ENCODE measurements around the gene PRKAG1. TPM values are rescaled to one million over a fixed set of nuclear protein-coding genes. Genes with fewer than 3 reads are reported as not detected.
A peak's percentile ranks its signal among the peaks of the same experiment; 100 is the strongest.

PRKAG1 gene
- total and polyA plus RNA-seq, 9 donors, result 53.8 to 72.0 (median 60.3) TPM

DNA sequence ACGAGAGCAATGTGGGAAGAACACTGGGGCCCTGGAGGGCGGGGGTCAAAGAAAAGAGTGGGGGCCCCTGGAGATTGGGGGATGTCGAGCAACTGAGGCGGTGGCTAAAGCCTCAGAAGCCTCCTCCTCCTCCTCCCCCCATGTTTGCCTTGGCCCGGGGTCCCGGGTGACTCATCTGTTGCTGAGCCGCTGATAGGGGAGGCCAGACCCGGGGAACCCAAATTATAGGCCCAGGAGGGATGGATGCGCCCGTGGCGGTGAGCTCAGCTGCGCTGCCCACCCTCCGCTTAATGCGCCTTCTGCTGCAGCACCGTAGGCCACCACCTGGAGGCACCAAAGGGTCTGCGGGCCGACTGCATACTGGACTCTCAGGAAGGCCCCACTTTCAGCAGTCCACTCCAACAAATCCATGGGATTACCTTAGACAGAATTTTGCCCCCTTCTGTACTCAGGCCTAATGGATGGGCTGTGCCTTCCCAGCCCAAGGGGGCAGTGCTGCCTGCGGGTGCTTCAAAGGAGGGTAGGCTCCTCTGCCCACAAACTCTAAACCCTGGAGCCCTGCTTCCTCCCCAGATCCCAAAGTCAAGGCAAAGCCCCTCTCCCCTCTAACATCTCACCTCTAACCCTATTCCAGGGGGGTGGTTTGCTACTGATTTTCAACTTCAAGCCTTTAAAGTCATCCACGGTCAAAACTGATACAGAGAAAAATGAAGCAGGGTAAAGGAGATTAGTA is 44.5 kb downstream of the PRKAG1 start:
- no peak overlapping the region for H3K27ac ChIP-seq (ENCODE audit: low read length)
- H3K4me3 ChIP-seq (ENCODE audit: low read length), result no peak overlapping the region
- peaks cover 96% of the 10 kb centered on the region for H3K27me3 ChIP-seq (ENCODE audit: control insufficient read depth, insufficient read depth, low read length)
- H3K9me3 ChIP-seq (replicated peaks; ENCODE audit: control insufficient read depth, low read depth, low read length), result no peaks in the 10 kb centered on the region
- 7% methylated on average over 6 of the region's 19 CpGs for WGBS (ENCODE audit: insufficient coverage)
- H3K36me3 ChIP-seq (ENCODE audit: control insufficient read depth, insufficient read depth, low read length), result no peaks in the 10 kb centered on the region
- DNase-seq, result peak; percentile 49
- peaks cover 54% of the 10 kb centered on the region for H3K4me1 ChIP-seq (ENCODE audit: control insufficient read depth, insufficient read depth, low read length)

DNA sequence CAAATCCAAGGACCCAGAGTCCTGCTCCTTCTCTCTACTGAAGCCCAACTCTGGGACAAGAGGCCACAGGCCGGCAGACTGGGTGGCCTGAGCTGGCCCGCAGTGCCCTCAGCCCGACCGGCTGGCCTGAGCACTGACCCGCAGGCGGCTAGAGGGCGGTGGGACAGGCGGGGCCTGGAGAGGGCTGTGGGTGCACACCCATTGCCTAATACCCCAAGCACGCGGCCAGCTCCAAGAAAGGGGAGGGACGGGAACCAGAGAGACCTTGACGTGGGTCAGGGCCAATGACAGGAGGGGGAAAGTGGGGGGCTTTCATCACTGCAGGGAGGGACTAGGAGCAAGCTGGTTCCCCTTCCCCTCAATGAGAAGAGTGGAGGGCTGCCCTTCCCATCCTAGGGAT is 45.0 kb downstream of the PRKAG1 start:
- WGBS (ENCODE audit: insufficient coverage), result 0% methylated on average over 2 of the region's 12 CpGs
- no peak overlapping the region for H3K27ac ChIP-seq (ENCODE audit: low read length)

DNA sequence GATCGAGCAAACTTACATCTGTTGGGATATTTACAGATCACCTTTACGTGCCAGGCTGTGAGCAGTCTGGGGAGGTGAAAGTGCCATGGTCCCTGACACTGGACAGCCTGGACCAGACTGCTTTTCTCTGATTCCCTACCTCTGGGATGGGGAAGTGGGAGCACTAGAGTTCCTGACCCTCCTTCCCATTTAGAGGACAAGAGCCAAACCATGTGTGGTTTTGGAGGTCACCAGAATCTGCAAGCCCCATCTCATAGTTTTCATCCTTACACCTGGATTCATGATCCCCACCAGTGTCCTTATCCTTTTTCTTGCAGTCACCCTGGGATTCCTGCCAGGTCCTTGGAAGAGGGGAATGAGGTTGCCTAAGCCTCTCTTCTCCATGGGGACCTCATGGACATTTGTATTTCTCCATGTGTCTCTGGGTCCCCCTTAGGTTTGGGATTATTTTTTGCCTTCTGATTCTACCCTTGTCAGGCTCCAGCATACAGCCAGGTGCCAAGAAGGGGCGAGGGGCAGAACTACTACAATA is 45.6 kb downstream of the PRKAG1 start:
- no peaks in the 10 kb centered on the region for H3K36me3 ChIP-seq (ENCODE audit: control insufficient read depth, insufficient read depth, low read length)
- H3K27me3 ChIP-seq (ENCODE audit: control insufficient read depth, insufficient read depth, low read length), result peaks cover 94% of the 10 kb centered on the region
- H3K4me1 ChIP-seq (ENCODE audit: control insufficient read depth, insufficient read depth, low read length), result peaks cover 44% of the 10 kb centered on the region
- H3K27ac ChIP-seq (ENCODE audit: low read length), result no peak overlapping the region
- 10% methylated on average over 2 of the region's 3 CpGs for WGBS (ENCODE audit: insufficient coverage)
- H3K9me3 ChIP-seq (replicated peaks; ENCODE audit: control insufficient read depth, low read depth, low read length), result no peaks in the 10 kb centered on the region
- no peak overlapping the region for H3K4me3 ChIP-seq (ENCODE audit: low read length)
- DNase-seq, result no peak

More for the DNA sequence above, 45.0 kb downstream of the PRKAG1 start:
- H3K27me3 ChIP-seq (ENCODE audit: control insufficient read depth, insufficient read depth, low read length), result peaks cover 96% of the 10 kb centered on the region
- no peaks in the 10 kb centered on the region for H3K9me3 ChIP-seq (replicated peaks; ENCODE audit: control insufficient read depth, low read depth, low read length)
- H3K4me3 ChIP-seq (ENCODE audit: low read length), result no peak overlapping the region
- no peaks in the 10 kb centered on the region for H3K36me3 ChIP-seq (ENCODE audit: control insufficient read depth, insufficient read depth, low read length)
- DNase-seq, result peak; percentile 52
- peaks cover 49% of the 10 kb centered on the region for H3K4me1 ChIP-seq (ENCODE audit: control insufficient read depth, insufficient read depth, low read length)

DNA sequence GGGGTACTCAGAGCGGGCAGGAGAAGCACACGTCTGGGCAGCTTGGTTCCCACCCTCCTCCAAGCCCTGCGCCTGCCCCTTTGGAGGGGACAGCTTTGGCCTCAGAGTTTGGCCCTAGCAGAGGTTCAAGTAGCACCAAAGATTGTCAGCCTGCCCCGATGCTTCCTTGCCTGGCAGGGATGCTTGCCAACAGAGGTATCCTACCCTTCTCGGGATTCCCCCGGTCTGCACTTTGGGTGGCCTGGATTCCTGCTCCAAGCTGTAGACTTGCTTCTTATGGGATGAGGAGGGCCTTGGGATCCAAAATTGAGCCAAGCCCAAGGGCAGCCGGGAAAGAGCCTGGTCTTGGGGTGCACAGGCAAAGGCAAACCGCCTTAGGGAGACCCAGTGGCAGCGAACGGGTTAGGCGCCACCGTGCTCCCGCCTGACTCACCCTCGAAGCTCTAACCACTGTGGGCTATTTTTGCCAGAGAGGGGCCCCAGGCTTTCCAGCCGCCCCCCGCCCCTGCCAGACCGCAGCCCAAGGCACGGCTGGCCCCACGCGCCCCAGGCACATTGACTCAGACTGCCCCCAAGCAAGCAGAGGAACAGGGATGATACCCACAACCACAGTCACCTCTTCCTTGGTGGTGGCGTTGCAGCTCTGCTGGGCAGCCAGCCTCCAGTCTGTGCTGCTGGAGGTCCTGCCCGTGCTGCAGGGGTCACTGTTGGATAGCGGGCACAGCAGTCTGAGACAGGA is 46.2 kb downstream of the PRKAG1 start:
- Histone ChIP-seq H3K36me3 (ENCODE audit: control insufficient read depth, insufficient read depth, low read length) (no peaks in the 10 kb centered on the region), H3K9me3 (replicated peaks; ENCODE audit: control insufficient read depth, low read depth, low read length) (no peaks in the 10 kb centered on the region), H3K27ac (ENCODE audit: low read length) (no peak overlapping the region), H3K27me3 (ENCODE audit: control insufficient read depth, insufficient read depth, low read length) (peaks cover 94% of the 10 kb centered on the region), H3K4me1 (ENCODE audit: control insufficient read depth, insufficient read depth, low read length) (peaks cover 41% of the 10 kb centered on the region), H3K4me3 (ENCODE audit: low read length) (no peak overlapping the region)
- 17% methylated on average over 23 of the region's 23 CpGs for WGBS (ENCODE audit: insufficient coverage)
- DNase-seq, result no peak

DNA sequence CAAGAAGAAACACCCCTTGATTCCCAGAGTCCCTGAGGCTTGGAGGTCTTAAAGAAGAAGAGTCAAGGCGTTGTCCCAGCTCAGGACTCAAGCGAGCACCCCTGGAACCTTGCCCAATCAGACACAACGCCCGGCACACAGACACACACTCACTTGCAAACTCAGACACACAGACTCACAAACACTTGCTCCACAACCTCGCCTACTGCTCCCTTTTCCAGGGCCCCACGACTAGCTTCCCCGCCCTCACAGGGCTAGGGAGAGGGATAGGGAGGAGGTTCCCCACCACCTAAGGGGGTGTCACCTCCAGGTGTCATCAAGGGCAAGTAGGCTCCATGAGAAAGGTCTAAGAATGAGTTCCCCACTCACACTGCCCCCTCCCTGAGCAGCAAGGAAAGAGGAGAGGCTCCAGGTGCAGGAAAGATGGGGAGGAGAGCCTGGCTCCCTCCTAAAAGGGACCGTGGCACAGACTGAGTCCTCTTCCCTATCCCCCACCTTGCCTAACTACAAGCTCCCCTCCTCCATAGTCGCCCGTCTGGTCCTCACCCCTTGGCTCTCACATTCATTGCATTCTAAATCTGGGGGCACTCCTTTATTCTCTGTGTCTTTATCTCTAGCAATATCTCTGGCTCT is 47.8 kb downstream of the PRKAG1 start:
- H3K27me3 ChIP-seq (ENCODE audit: control insufficient read depth, insufficient read depth, low read length), result peaks cover 90% of the 10 kb centered on the region

DNA sequence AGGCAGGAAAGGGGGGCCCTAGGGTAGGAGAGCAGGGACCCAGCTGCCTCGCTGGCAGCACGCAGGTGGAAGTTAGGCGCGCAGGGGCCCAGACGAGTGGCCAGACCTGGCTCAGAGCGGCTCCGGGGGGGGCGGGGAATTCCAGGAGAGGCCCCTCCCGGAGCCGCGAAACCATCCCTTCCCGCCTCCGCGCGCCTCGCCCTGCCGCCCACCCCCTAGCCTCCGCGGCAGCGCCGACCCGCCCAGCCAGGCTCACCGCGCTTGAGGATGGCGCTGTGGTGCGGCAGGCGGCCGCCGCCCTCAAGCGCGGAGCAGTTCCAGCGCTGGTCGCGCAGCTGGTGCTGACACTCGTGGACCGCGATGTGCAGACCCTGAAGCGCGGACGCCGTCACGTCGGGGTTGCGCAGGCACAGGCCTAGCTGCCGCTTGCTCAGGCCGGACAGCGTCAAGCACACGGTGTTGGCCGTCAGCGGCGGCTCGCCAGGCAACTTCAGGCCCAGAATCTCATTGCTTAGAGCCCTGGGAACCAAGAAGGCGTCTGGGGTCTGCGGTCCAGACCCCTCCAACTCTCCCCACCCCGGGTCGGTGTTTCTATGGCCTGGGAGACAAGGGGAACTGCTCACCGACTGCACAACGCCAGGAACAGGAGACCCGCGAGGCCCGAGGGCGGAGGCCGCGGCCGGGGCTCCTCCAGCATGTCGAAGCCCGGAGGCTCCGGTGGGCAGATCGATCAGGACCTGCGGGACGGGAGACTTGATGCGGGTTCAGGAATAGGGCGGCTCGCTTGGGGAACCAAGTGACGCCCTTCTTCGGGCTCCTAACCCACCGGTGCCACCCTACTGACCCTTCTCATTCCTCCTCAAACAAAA is 48.5 kb downstream of the PRKAG1 start:
- Histone ChIP-seq H3K4me3 (ENCODE audit: low read length) (peak overlapping the region; percentile 15), H3K27ac (ENCODE audit: low read length) (no peak overlapping the region), H3K9me3 (replicated peaks; ENCODE audit: control insufficient read depth, low read depth, low read length) (no peaks in the 10 kb centered on the region), H3K36me3 (ENCODE audit: control insufficient read depth, insufficient read depth, low read length) (no peaks in the 10 kb centered on the region), H3K4me1 (ENCODE audit: control insufficient read depth, insufficient read depth, low read length) (peaks cover 45% of the 10 kb centered on the region), H3K27me3 (ENCODE audit: control insufficient read depth, insufficient read depth, low read length) (peaks cover 89% of the 10 kb centered on the region)
- DNase-seq, result peak; percentile 43
- 5% methylated on average over 72 of the region's 77 CpGs for WGBS (ENCODE audit: insufficient coverage)

More for the DNA sequence above, 47.8 kb downstream of the PRKAG1 start:
- no peaks in the 10 kb centered on the region for H3K36me3 ChIP-seq (ENCODE audit: control insufficient read depth, insufficient read depth, low read length)
- no peak for DNase-seq
- peaks cover 45% of the 10 kb centered on the region for H3K4me1 ChIP-seq (ENCODE audit: control insufficient read depth, insufficient read depth, low read length)
- H3K4me3 ChIP-seq (ENCODE audit: low read length), result peak overlapping the region; percentile 30
- no peaks in the 10 kb centered on the region for H3K9me3 ChIP-seq (replicated peaks; ENCODE audit: control insufficient read depth, low read depth, low read length)
- no peak overlapping the region for H3K27ac ChIP-seq (ENCODE audit: low read length)
- 13% methylated on average over 2 of the region's 10 CpGs for WGBS (ENCODE audit: insufficient coverage)

DNA sequence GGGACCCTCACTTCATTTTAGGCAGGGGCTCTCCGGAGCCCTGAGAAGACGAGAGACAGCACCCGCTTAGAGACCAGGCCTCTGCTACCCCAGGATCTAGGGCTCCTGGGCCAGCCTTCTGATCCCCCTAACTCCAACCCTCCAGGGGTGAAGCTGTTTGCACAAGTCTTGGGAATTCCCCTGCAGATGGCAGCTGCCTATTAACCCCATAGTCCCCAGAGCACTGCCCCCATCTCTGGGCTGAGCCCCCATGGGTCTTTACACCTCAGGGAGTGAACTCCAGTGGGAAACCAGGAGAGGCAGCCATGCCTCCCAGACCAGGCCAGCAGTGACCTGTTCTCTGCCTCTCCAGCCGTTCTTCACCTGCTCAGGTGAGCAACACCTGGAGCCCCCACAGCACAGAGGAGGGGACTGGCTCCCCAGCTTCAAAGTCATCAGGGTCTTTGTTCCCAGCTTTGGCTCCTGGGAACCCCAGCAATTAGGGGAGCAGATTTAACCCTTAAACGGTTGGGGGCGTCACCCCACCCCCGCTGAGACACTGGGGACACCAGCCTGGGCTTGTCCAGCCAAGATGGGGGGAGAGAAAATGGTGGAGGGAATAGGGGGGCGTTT is 49.3 kb downstream of the PRKAG1 start:
- no peak overlapping the region for H3K4me3 ChIP-seq (ENCODE audit: low read length)
- no peaks in the 10 kb centered on the region for H3K36me3 ChIP-seq (ENCODE audit: control insufficient read depth, insufficient read depth, low read length)
- 42% methylated on average over 7 of the region's 8 CpGs for WGBS (ENCODE audit: insufficient coverage)
- DNase-seq, result no peak
- no peak overlapping the region for H3K27ac ChIP-seq (ENCODE audit: low read length)
- H3K27me3 ChIP-seq (ENCODE audit: control insufficient read depth, insufficient read depth, low read length), result peaks cover 81% of the 10 kb centered on the region
- peaks cover 45% of the 10 kb centered on the region for H3K4me1 ChIP-seq (ENCODE audit: control insufficient read depth, insufficient read depth, low read length)
- no peaks in the 10 kb centered on the region for H3K9me3 ChIP-seq (replicated peaks; ENCODE audit: control insufficient read depth, low read depth, low read length)

DNA sequence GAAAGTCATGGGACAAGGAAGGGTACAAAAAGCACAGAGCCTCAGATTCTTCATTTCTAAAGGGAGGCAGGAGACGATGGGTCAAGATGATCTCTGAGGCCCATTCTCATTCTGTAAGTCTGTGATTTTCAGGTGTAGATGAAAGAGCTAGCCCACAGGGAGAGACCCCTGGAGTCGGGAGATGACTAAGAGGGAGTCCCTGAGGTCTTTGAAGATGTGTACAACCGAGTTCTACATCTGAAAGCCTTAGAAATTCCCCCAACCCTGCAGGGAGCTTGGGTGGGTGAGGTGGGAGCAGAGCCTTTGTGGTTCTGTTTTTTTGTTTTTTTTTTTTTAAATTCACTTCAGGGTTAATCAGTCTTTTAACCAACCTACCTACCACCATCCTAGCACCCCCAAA is 50.1 kb downstream of the PRKAG1 start:
- H3K4me1 ChIP-seq (ENCODE audit: control insufficient read depth, insufficient read depth, low read length), result peaks cover 41% of the 10 kb centered on the region

DNA sequence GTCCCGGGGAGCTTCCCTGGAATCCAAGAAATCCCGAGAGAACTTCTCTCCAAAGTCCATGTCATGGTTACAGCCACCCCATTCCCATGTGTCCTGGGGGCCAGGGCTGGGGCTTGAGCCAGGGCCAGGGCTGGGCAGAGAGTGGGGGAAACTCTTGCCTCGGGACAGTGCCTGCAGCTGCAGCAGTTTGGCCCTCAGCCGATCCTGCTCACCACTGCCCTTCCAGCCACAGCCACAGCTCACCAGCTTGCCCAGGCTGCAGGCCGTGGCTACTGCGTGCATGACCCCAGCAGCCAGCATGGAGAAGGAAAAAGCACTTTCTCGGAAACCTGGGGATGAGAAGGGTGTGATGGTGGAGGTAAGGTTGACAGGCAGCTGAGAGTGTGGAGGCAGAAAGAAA is 50.6 kb downstream of the PRKAG1 start:
- Histone ChIP-seq H3K9me3 (replicated peaks; ENCODE audit: control insufficient read depth, low read depth, low read length) (no peaks in the 10 kb centered on the region), H3K36me3 (ENCODE audit: control insufficient read depth, insufficient read depth, low read length) (no peaks in the 10 kb centered on the region), H3K4me1 (ENCODE audit: control insufficient read depth, insufficient read depth, low read length) (peaks cover 38% of the 10 kb centered on the region), H3K27ac (ENCODE audit: low read length) (no peak overlapping the region), H3K27me3 (ENCODE audit: control insufficient read depth, insufficient read depth, low read length) (peaks cover 68% of the 10 kb centered on the region), H3K4me3 (ENCODE audit: low read length) (no peak overlapping the region)
- WGBS (ENCODE audit: insufficient coverage), result 32% methylated on average over 4 of the region's 7 CpGs
- no peak for DNase-seq

More for the DNA sequence above, 50.1 kb downstream of the PRKAG1 start:
- Histone ChIP-seq H3K9me3 (replicated peaks; ENCODE audit: control insufficient read depth, low read depth, low read length) (no peaks in the 10 kb centered on the region), H3K27ac (ENCODE audit: low read length) (no peak overlapping the region), H3K4me3 (ENCODE audit: low read length) (no peak overlapping the region), H3K36me3 (ENCODE audit: control insufficient read depth, insufficient read depth, low read length) (no peaks in the 10 kb centered on the region), H3K27me3 (ENCODE audit: control insufficient read depth, insufficient read depth, low read length) (peaks cover 73% of the 10 kb centered on the region)
- no CpG with 5 or more reads among the region's 3 CpGs for WGBS (ENCODE audit: insufficient coverage)
- no peak for DNase-seq
